ENCODE measurements around the gene SPATA31A5. TPM values are rescaled to one million over a fixed set of nuclear protein-coding genes. Genes with fewer than 3 reads are reported as not detected.
"Not testable (repeated sequence)": the region's sequence is repeated elsewhere in the genome, so short reads cannot be mapped to it uniquely, and the experiment has no call there.

Gene SPATA31A5
- not detected for polyA plus RNA-seq (2012; ENCODE audit: insufficient read depth, insufficient read length)

GRCh38 chr9:60914107-60914506 is at the start of gene SPATA31A5:
Gene SPATA31A5, plus strand, starts transcription at chr9:60914407. Its CDS starts 29 bp downstream, at chr9:60914436.
- not testable (repeated sequence) for H3K4me3 ChIP-seq (ENCODE audit: low read length); DNase-seq (ENCODE audit: low read depth, low spot score)

DNA sequence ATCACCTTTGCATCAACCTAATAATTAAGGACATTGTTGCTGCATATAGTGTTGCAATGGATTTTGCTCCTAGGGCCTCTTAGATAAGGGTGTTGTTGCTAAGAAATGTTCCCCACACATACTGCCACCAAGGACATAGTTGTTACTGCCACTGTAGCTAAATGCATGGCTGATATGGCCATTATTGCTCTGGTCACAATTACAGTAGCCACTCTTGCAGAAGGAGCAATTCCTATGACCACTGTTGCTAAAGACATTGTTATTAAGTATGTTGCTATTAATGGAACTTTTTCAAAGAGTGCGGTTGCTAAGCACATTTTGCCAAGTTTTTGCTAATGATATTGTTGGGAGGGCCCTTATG is 48.8 kb downstream of the SPATA31A5 start:
- not testable (repeated sequence) for DNase-seq (ENCODE audit: low read depth, low spot score); H3K4me3 ChIP-seq (ENCODE audit: low read length)

DNA sequence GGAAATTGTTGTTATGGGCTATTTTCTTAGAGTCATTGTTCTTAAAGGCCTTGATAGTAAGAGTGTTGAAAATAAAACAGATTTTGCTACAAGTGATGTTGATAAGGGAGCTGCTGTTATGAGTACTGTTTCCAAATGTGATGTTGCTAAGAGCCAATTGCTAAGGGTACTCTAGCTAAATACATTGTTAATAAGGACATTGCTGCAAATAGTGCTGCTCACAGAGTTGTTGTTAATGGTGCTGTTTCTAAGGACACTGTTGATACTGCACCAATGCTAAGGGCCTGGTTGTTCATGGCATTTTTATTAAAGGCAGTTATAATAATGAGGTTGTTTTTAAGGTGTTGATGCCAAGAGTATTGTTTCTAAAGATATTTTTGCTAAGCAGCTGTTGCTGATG is 52.2 kb downstream of the SPATA31A5 start:
- not testable (repeated sequence) for DNase-seq (ENCODE audit: low read depth, low spot score); H3K4me3 ChIP-seq (ENCODE audit: low read length)

All from Jurkat, Clone E6-1 (cell line).